ENCODE measurements around the gene CLPTM1.

DNA sequence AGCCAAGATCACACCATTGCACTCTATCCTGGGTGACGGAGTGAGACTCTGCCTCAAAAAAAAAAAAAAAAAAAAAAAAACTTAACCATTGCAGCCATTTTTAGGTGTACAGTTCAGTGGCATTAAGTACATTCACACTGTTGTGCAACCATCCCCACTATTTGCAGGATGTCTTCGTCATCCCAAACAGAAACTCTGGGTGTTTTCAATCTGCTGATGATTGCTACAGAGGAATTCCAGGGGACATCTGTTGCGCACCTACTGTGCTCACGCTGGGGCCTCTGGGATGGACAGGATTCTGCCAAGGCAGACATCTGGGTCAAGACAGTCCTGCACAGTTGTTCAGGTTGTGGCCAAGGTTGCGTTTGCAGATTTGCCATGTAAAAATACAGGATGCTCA, 15.5 kb upstream of the CLPTM1 start:
- no peak for TF ChIP-seq CTCF (IDR thresholded peaks at IDR 0.05)
- TF ChIP-seq POLR2A (IDR thresholded peaks at IDR 0.05) = no peak
- TF ChIP-seq EP300 (IDR thresholded peaks at IDR 0.05; ENCODE audit: low read depth) = no peak
- TF ChIP-seq POLR2AphosphoS5 (IDR thresholded peaks at IDR 0.05) = no peak

Measured in transverse colon (tissue), 4 donors.